Measurements from ENCODE around the gene TASOR2. TPM values are rescaled to one million over a fixed set of nuclear protein-coding genes. Genes with fewer than 3 reads are reported as not detected.
A peak's percentile ranks its signal among the peaks of the same experiment; 100 is the strongest.

TASOR2 gene
- total RNA-seq, 1 donor from 2014 or later, result 49.1 TPM

GRCh38 chr10:5666841-5667630 lies 17.6 kb upstream of the TASOR2 start:
- no peak for TF ChIP-seq CTCF (IDR thresholded peaks at IDR 0.05; ENCODE audit: unreplicated experiment)
- Mint-ChIP-seq H3K36me3 (ENCODE audit: low read depth, unreplicated experiment) (peaks cover 10% of the 10 kb centered on the region), H3K9me3 (ENCODE audit: unreplicated experiment) (no peaks in the 10 kb centered on the region), H3K27ac (ENCODE audit: unreplicated experiment) (no peak overlapping the region), H3K4me3 (ENCODE audit: unreplicated experiment) (peak overlapping the region; percentile 96), H3K27me3 (ENCODE audit: unreplicated experiment) (peaks cover 6% of the 10 kb centered on the region), H3K4me1 (ENCODE audit: unreplicated experiment) (peaks cover 25% of the 10 kb centered on the region)
- no peak for DNase-seq (ENCODE audit: low spot score)

GRCh38 chr10:5668429-5668828 lies 16.2 kb upstream of the TASOR2 start:
- TF ChIP-seq CTCF (IDR thresholded peaks at IDR 0.05; ENCODE audit: unreplicated experiment), result no peak
- Mint-ChIP-seq H3K27me3 (ENCODE audit: unreplicated experiment) (peaks cover 4% of the 10 kb centered on the region), H3K4me3 (ENCODE audit: unreplicated experiment) (no peak overlapping the region), H3K9me3 (ENCODE audit: unreplicated experiment) (no peaks in the 10 kb centered on the region), H3K36me3 (ENCODE audit: low read depth, unreplicated experiment) (peaks cover 10% of the 10 kb centered on the region), H3K4me1 (ENCODE audit: unreplicated experiment) (peaks cover 20% of the 10 kb centered on the region), H3K27ac (ENCODE audit: unreplicated experiment) (no peak overlapping the region)
- no peak for DNase-seq (ENCODE audit: low spot score)

GRCh38 chr10:5669604-5670003 lies 15.0 kb upstream of the TASOR2 start:
- peaks cover 10% of the 10 kb centered on the region for H3K4me1 Mint-ChIP-seq (ENCODE audit: unreplicated experiment)
- H3K4me3 Mint-ChIP-seq (ENCODE audit: unreplicated experiment), result no peak overlapping the region
- no peaks in the 10 kb centered on the region for H3K9me3 Mint-ChIP-seq (ENCODE audit: unreplicated experiment)
- no peak for TF ChIP-seq CTCF (IDR thresholded peaks at IDR 0.05; ENCODE audit: unreplicated experiment)
- H3K36me3 Mint-ChIP-seq (ENCODE audit: low read depth, unreplicated experiment), result peaks cover 5% of the 10 kb centered on the region
- H3K27ac Mint-ChIP-seq (ENCODE audit: unreplicated experiment), result no peak overlapping the region
- peaks cover 3% of the 10 kb centered on the region for H3K27me3 Mint-ChIP-seq (ENCODE audit: unreplicated experiment)
- no peak for DNase-seq (ENCODE audit: low spot score)

- no peaks in the 10 kb centered on the region for H3K9me3 Mint-ChIP-seq (ENCODE audit: unreplicated experiment)
- DNase-seq (ENCODE audit: low spot score), result no peak
- H3K36me3 Mint-ChIP-seq (ENCODE audit: low read depth, unreplicated experiment), result peaks cover 5% of the 10 kb centered on the region
- H3K27ac Mint-ChIP-seq (ENCODE audit: unreplicated experiment), result no peak overlapping the region
- H3K27me3 Mint-ChIP-seq (ENCODE audit: unreplicated experiment), result peaks cover 3% of the 10 kb centered on the region
- no peak for TF ChIP-seq CTCF (IDR thresholded peaks at IDR 0.05; ENCODE audit: unreplicated experiment)
- no peak overlapping the region for H3K4me3 Mint-ChIP-seq (ENCODE audit: unreplicated experiment)
- peaks cover 7% of the 10 kb centered on the region for H3K4me1 Mint-ChIP-seq (ENCODE audit: unreplicated experiment)
Measured at GRCh38 chr10:5670662-5671375, 13.8 kb upstream of the TASOR2 start.

All from endothelial cell (in vitro differentiated cells).